Mammary epithelial cell (primary cell): ENCODE measurements around the gene SLC25A25.

Experiments
- EZH2 ChIP-seq: IDR thresholded peaks from 2 replicates; pipeline ENCODE4 v1.6.1; 2012; ENCODE audit warnings: low read length, inconsistent platforms, borderline replicate concordance
- TF ChIP-seq, protein P1 (sequence below), 2 donors: IDR thresholded peaks in 1 of 2; conservative IDR thresholded peaks in 1 of 2; 2 replicates each; pipeline ENCODE4 v1.5.1; 2011 to 2012; ENCODE audit warnings: inconsistent platforms in 2 of 2, low read length in 2 of 2, mild to moderate bottlenecking in 2 of 2, control low read depth in 1 of 2, low read depth in 1 of 2; ENCODE audit not compliant: insufficient read depth in 1 of 2; ENCODE audit errors: extremely low read depth in 1 of 2

DNA sequence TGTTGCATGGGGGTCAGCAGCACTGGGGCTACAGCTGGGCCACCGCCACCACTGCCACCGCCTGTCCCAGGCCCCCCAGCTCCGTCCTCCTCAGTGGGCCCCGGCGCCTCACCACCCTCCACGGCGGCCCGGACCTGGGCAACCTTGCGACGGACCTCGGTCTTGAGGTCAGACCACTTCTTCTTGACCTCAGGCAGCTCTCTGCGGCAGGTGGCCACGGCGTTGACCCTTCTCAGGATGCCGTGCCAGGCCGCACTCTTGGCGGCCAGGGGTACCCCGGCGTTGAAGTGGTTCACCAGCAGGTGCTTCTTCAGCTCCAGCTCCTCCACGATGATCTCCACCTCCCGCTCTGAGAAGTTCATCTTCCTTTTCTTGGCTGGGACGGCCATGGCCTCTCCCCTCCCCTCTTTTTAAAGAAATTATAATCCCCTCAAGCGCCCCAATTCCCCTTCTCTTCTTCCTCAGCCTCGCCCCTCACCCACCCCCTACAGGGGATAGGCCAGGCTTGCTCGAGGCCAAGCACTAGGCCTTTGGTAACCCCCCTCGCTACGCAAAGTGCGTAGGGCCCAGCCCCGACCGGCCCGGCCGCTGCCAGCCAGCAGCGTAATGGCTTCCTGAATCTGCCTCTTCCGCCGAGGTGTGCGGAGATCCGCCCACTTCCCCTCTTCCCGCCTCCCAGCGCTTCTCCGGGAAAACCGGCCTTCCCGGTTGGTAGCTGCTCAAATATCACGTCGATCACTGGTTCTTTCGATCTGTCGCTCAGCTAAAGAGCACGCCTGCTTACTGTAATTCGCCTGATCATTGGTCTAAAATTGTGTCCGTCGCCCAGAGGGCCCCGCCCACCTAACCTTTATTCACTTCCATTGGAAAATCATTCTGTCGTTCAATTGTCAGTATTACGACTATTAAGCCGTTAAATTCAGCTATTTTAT, 1.1 kb upstream of the SLC25A25 start, which contains the start of gene NAIF1:
- TF ChIP-seq, protein P1, sequence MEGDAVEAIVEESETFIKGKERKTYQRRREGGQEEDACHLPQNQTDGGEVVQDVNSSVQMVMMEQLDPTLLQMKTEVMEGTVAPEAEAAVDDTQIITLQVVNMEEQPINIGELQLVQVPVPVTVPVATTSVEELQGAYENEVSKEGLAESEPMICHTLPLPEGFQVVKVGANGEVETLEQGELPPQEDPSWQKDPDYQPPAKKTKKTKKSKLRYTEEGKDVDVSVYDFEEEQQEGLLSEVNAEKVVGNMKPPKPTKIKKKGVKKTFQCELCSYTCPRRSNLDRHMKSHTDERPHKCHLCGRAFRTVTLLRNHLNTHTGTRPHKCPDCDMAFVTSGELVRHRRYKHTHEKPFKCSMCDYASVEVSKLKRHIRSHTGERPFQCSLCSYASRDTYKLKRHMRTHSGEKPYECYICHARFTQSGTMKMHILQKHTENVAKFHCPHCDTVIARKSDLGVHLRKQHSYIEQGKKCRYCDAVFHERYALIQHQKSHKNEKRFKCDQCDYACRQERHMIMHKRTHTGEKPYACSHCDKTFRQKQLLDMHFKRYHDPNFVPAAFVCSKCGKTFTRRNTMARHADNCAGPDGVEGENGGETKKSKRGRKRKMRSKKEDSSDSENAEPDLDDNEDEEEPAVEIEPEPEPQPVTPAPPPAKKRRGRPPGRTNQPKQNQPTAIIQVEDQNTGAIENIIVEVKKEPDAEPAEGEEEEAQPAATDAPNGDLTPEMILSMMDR (conservative IDR thresholded peaks at IDR 0.05 in 1 of 2, IDR thresholded peaks at IDR 0.05 in 1 of 2; ENCODE audit: extremely low read depth in 1 of 2, insufficient read depth in 1 of 2, low read depth in 1 of 2, low read length in 2 of 2): no peak
- no peak for TF ChIP-seq EZH2
